ENCODE measurements around the gene SMOC2.
"Not testable (repeated sequence)": the region's sequence is repeated elsewhere in the genome, so short reads cannot be mapped to it uniquely, and the experiment has no call there.

Gene SMOC2

DNA sequence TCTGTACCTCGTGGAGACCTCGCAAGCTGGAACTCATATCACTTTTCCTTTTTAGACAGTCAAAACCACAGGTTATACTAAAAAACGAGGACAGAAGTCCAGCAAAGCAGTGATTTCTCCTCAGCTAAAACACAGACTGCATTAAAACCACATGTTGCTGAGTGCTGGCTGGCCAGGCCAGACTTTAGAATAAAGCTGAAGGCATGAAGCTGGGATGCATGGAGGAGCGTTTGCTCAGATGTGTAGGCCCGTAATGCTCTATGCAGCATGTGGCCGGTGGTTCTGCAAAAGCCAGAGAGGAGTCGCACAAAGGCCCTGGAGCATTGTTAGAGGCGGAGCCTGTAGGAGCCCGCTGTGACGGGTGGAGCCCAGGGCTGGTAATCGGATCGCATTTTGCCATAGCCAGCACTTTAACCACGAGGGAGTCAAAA lies 83.6 kb downstream of the SMOC2 start:
- DNase-seq: no peak

DNA sequence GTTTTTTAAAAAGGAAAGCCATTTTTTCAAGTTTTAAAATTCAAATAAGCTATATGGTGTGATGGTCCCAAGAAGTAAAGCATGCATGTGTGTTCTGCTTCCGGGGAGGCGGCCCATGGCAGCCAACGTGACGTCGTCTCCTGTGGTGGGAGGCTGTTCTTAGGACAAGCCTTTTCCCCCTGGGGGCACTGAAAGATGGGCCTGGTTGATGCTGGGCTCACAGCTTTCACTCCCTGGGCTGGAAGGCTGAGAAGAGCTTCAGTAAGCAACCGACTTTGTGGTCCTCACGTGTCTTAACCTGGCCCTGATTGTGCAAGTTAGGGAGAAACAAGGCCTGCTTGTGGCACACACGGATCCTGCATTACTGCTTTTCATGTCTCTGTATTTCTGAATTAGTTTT lies 84.1 kb downstream of the SMOC2 start:
- DNase-seq: no peak

- DNase-seq: no peak
Measured at GRCh38 chr6:168525926-168526630, 85.1 kb downstream of the SMOC2 start.

DNA sequence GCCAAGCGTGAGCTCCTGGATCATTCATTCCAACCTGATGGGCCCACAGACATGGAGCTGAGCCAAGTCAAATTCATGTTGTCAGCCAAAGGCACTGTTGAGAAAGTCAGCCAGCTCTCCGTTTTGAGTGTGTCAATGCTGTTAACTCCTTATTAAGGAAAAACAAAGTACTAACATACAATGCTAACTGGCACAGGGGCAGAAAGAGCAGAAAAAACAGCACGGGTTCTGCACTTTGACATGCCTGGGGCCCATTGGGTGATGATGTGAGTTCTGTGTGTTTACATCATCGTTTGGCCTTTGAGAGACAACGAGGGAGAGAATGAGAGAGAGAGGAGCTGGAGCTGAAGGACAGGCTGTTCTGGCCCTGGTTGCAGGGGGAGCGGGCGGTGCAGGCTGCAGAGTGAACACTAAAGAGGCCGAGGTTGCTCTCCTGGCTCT lies 85.9 kb downstream of the SMOC2 start:
- no peak for DNase-seq

- no peak for DNase-seq
Measured at GRCh38 chr6:168527451-168528210, 86.6 kb downstream of the SMOC2 start.

GRCh38 chr6:168528474-168529095 lies 87.6 kb downstream of the SMOC2 start:
- no peak for DNase-seq

DNA sequence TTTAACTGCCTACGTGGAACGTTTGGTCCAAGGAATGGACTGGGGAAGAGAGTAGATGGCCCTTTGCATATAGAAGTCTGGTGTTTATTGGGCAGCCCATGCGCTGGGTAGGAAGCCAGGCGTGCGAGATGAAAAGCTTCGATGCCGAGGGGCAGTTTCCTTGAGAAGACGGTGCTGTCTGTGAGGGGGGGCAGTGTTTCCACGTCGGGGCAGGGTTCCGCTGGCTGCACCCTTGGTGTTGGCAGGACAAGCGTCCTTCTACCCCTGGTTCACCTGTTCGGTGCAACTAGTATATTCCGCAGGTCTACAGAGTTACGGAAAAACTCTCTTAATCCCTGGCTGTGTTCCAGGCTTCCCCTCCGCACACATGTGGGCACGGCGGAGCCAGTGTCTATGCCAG lies 88.2 kb downstream of the SMOC2 start:
- no peak for DNase-seq

DNA sequence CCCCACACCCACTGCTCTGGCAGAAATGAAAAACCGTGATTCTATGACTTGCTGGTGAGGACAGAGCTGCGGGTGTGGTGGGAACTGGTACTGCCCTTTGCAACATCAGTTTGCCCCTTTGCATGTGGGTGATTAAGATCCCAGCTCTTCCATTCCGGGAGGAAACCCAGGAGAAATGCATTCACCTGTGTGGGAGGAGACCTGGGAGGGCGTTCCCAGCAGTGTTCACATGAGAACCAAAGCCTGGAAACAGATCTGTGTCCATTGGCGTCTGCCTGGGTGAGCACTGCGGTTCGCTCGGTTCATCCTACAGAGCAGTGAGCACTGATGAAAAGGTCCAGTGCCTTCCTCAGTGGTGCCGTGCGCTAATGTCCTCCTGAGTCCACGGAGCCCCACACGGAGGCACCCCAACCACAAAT lies 89.7 kb downstream of the SMOC2 start:
- no peak for DNase-seq

DNA sequence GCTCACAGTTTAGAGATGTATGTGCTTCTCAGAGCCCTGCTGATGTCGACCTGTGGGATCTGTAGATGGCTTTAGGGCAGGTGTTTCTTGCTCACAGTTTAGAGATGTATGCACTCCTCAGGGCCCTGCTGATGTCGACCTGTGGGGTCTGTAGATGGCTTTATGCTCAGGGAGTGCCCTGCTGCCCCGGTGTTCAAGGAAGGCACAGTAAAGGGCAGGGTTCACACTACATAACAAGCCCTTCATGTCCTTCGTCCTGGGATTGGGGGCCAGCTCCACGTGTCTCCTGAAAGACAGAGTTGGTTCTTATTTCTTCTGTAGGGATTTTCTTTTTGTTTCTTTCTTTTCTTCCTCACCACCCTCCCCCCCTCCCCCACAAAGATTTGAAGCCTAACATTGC lies 91.1 kb downstream of the SMOC2 start:
- no peak for DNase-seq

- no peak for DNase-seq
Measured at GRCh38 chr6:168533414-168533813, 92.4 kb downstream of the SMOC2 start.

DNA sequence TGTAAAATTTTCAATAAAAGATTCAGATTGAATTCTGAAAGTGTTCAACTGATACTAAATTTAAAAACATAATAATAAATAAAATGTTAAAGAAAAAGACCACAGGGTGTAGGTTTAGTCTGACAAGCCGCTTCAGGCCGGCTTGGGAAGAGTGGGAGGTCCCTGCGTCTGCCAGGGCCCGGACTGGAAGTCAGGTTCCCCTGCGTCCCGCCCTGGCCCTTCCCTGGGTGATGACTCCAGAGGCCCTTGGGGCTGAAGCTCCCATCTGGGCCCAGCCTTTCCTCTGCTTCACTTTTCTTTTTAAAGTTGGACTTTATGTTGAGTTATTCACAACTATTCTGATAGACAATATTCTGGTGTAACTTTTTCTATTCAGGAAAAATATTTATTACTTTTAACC lies 93.3 kb downstream of the SMOC2 start:
- no peak for DNase-seq

DNA sequence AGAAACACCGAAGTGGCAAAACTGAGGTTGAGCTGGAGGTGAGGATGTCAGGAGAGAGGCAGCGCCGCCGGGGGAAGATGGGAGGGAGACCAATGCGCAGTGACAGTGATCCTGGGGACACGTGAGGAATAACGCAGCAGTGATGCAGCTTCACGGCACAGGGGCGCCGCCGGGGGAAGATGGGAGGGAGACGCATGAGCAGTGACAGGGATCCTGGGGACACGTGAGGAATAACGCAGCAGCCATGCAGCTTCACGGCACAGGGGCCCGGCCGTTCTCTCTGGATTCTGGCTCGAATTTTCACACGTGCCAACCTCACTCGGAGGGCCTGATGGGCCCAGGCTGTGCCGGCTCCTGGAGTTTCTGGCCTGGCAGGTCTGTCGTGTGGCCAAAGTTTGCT lies 94.7 kb downstream of the SMOC2 start:
- DNase-seq: no peak

GRCh38 chr6:168536196-168536595 lies 95.2 kb downstream of the SMOC2 start:
- no peak for DNase-seq

DNA sequence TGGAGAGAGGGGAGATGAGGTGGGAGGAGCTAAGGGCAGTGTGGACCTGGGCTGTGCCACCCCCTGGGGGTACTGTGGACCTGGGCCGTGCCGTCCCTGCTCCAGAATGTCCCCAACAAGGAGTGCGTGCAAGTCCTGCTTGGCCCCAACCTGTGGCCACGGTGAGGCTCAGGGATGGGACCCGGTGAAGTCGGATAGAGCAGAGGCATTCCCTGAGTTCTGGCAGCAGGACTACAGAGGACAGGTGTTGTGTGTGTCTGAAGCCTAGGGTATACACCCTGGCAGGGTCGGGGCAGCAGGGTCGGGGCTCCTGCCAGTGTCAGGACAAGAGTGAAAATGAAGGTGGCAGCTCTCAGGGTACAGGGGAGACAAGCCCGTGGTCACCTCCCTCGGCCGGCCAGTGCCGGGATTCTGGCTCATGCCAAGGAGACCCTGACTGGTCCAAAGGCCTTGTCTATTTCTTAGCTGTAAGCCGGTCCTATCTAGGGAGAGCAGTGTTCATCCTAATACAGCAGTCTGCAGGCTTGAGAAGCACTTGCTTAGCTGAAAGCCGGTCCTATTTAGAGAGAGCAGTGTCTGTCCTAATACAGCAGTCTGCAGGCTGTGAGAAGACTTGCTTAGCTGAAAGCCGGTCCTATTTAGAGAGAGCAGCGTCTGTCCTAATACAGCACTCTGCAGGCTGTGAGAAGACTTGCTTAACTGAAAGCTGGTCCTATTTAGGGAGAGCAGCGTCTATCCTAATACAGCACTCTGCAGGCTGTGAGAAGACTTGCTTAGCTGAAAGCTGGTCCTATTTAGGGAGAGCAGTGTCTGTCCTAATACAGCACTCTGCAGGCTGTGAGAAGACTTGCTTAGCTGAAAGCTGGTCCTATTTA lies 95.9 kb downstream of the SMOC2 start:
- no peak for DNase-seq

GRCh38 chr6:168537540-168537884 lies 96.5 kb downstream of the SMOC2 start:
- DNase-seq: no peak

- DNase-seq: not testable (repeated sequence)
Measured at GRCh38 chr6:168538188-168538891, 97.4 kb downstream of the SMOC2 start.

- DNase-seq: no peak
Measured at GRCh38 chr6:168538892-168539811, 98.2 kb downstream of the SMOC2 start.

DNA sequence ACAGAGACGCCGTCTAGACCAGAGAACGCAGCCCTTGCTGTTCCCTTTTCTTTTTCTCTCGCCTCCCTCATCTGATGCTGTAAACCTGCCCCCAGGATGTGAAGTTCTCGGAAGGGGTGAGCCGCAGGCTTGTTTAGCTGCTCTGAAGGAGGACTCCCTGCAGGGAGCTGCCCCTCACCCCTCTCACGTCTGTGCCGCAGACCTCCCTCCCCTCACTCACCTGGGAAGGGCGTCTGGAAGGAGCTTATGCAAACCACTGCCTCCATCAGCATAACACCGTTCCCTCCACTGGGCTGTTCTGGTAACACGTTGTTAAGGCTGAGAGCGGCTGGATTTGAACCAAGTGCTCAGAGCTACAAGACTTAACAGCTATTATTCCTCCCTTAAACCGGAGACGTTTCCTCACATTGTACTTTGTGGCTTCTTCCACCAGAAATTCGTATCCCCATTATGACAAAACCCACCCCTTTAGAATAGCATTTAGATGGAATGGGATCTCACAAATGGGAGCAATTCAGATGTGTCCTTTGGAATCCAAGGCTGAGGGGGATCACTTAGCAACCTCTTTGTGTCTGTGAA lies 99.8 kb downstream of the SMOC2 start:
- no peak for DNase-seq

DNA sequence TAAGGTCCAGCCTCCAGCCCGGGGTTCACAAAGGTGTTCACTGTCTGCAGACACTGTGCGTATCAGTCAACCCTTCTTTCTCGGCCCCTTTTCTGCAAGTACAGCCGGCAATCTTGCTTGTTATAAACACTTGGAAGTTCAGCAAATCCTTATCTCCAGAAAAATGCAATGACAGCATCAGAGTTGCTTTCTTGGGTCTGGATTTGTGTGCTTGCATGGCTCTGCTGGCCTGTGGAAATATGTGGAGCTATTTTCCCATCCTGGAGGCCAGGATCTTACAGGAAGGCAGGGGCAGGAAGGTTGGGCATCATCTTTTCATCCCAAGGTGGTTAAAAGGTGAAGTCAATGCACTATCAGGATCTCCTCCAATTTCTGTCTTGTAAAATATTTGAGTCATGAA lies 100.3 kb downstream of the SMOC2 start:
- DNase-seq: no peak

- DNase-seq: no peak
Measured at GRCh38 chr6:168542301-168542700, 101.3 kb downstream of the SMOC2 start.

GRCh38 chr6:168545428-168545827 lies 104.4 kb downstream of the SMOC2 start:
- no peak for DNase-seq

Measured in hematopoietic multipotent progenitor cell treated with erythropoietin and hydrocortisone succinate and interleukin-3 and kit ligand, for 4 days (in vitro differentiated cells).